ENCODE measurements around the gene PRKCE. TPM values are rescaled to one million over a fixed set of nuclear protein-coding genes. Genes with fewer than 3 reads are reported as not detected.

The PRKCE gene
- total RNA-seq, 1 experiment from 2014 or later: 12.1 TPM

- Mint-ChIP-seq H3K36me3 (ENCODE audit: insufficient read depth, unreplicated experiment) (no peaks in the 10 kb centered on the region), H3K27ac (ENCODE audit: low read depth, unreplicated experiment) (no peak overlapping the region), H3K9me3 (ENCODE audit: unreplicated experiment) (no peaks in the 10 kb centered on the region), H3K27me3 (ENCODE audit: insufficient read depth, unreplicated experiment) (no peaks in the 10 kb centered on the region), H3K4me1 (ENCODE audit: insufficient read depth, unreplicated experiment) (peaks cover 14% of the 10 kb centered on the region), H3K4me3 (ENCODE audit: unreplicated experiment) (no peak overlapping the region)
- POLR2A ChIA-PET: interaction anchor here (0.7 kb wide), 2 partner anchors 29 to 67 kb away, joined by 3 read pairs; no protein-coding TSS in a partner anchor
- CTCF ChIA-PET: interaction anchor here (0.7 to 1.4 kb wide), 7 partner anchors 10 to 151 kb away, joined by 3 to 6 read pairs (median 4); no protein-coding TSS in a partner anchor
- no peak for DNase-seq (ENCODE audit: unreplicated experiment)
- intact Hi-C loops (cut with micrococcal nuclease): loop anchor here (5.0 kb wide), 1 partner anchor 68 kb away; the partner anchor contains the start of gene EPAS1
- BruUV-seq (replicated peaks): no TSS peak
- no peak for TF ChIP-seq CTCF (IDR thresholded peaks at IDR 0.05; ENCODE audit: unreplicated experiment)
Observed at GRCh38 chr2:46229134-46230063, 577.9 kb downstream of the PRKCE start.

GRCh38 chr2:46230115-46230571 lies 578.7 kb downstream of the PRKCE start:
- intact Hi-C loops (cut with micrococcal nuclease): no loop called here
- no peak overlapping the region for H3K27ac Mint-ChIP-seq (ENCODE audit: low read depth, unreplicated experiment)
- ChIA-PET CTCF (interaction anchor here (0.7 to 1.4 kb wide), 6 partner anchors 9 to 143 kb away, joined by 3 to 4 read pairs (median 3); no protein-coding TSS in a partner anchor), POLR2A (no interaction called here)
- no peak for TF ChIP-seq CTCF (IDR thresholded peaks at IDR 0.05; ENCODE audit: unreplicated experiment)
- peaks cover 8% of the 10 kb centered on the region for H3K4me1 Mint-ChIP-seq (ENCODE audit: insufficient read depth, unreplicated experiment)
- DNase-seq (ENCODE audit: unreplicated experiment): peak; percentile 44
- no peak overlapping the region for H3K4me3 Mint-ChIP-seq (ENCODE audit: unreplicated experiment)
- no peaks in the 10 kb centered on the region for H3K9me3 Mint-ChIP-seq (ENCODE audit: unreplicated experiment)
- H3K36me3 Mint-ChIP-seq (ENCODE audit: insufficient read depth, unreplicated experiment): no peaks in the 10 kb centered on the region
- H3K27me3 Mint-ChIP-seq (ENCODE audit: insufficient read depth, unreplicated experiment): no peaks in the 10 kb centered on the region
- BruUV-seq (replicated peaks): no TSS peak

GRCh38 chr2:46230677-46231425 lies 579.4 kb downstream of the PRKCE start:
- Mint-ChIP-seq H3K27ac (ENCODE audit: low read depth, unreplicated experiment) (no peak overlapping the region), H3K27me3 (ENCODE audit: insufficient read depth, unreplicated experiment) (no peaks in the 10 kb centered on the region), H3K9me3 (ENCODE audit: unreplicated experiment) (no peaks in the 10 kb centered on the region), H3K36me3 (ENCODE audit: insufficient read depth, unreplicated experiment) (no peaks in the 10 kb centered on the region), H3K4me3 (ENCODE audit: unreplicated experiment) (no peak overlapping the region), H3K4me1 (ENCODE audit: insufficient read depth, unreplicated experiment) (peaks cover 2% of the 10 kb centered on the region)
- ChIA-PET CTCF (interaction anchor here (0.7 to 1.4 kb wide), 7 partner anchors 9 to 1754 kb away, joined by 3 to 4 read pairs (median 3); no protein-coding TSS in a partner anchor), POLR2A (interaction anchor here (1.3 kb wide), 1 partner anchor 13 kb away, joined by 6 read pairs; no protein-coding TSS in a partner anchor)
- intact Hi-C loops (cut with micrococcal nuclease): no loop called here
- no TSS peak for BruUV-seq (replicated peaks)
- DNase-seq (ENCODE audit: unreplicated experiment): no peak
- TF ChIP-seq CTCF (IDR thresholded peaks at IDR 0.05; ENCODE audit: unreplicated experiment): no peak

Data from MCF 10A (cell line).